NB4 (cell line): ENCODE results near the gene CLEC2B.

ENCODE experiments used
- MYC ChIP-seq: IDR thresholded peaks from 2 replicates; pipeline ENCODE4 v1.6.1; 2011; ENCODE audit warnings: low read depth, low read length
- TF ChIP-seq, protein P1 (sequence below): IDR thresholded peaks from one replicate; pipeline ENCODE4 v1.5.1; 2012; ENCODE audit warnings: low read depth, low read length
- TF ChIP-seq, protein P2 (sequence below): IDR thresholded peaks from 2 replicates; pipeline ENCODE4 v1.6.1; 2011; ENCODE audit warnings: low read depth, low read length

DNA sequence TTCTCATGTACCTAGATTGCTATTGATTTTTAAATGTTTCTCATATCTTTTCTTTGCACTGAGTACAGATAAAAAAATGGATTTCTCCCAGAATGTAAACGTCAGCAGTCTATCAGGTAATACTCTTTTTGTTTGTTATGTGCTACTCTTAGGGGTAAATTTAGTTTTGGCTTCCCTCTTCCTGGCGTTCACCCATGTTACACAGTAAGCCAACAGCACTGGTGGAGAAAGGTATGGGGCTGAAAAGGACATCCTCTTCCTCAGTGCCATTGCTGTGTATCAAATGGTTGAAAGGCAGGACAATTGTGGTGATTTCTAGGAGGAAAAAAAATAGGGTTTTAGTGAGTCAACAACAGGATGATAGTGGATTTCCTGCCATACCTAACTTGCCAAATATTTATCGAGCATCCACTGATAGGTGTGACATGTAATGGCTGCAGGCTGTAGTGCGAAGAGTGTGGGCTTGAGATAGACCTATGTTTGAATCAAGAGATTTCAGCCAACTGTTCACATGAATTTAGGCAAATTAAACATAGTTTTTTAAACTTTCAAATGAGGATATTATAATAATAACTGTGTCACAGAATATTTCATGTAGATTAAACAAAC lies 19.6 kb upstream of the CLEC2B start:
- TF ChIP-seq, protein P1, sequence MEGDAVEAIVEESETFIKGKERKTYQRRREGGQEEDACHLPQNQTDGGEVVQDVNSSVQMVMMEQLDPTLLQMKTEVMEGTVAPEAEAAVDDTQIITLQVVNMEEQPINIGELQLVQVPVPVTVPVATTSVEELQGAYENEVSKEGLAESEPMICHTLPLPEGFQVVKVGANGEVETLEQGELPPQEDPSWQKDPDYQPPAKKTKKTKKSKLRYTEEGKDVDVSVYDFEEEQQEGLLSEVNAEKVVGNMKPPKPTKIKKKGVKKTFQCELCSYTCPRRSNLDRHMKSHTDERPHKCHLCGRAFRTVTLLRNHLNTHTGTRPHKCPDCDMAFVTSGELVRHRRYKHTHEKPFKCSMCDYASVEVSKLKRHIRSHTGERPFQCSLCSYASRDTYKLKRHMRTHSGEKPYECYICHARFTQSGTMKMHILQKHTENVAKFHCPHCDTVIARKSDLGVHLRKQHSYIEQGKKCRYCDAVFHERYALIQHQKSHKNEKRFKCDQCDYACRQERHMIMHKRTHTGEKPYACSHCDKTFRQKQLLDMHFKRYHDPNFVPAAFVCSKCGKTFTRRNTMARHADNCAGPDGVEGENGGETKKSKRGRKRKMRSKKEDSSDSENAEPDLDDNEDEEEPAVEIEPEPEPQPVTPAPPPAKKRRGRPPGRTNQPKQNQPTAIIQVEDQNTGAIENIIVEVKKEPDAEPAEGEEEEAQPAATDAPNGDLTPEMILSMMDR = no peak
- TF ChIP-seq MYC = no peak
- TF ChIP-seq, protein P2, sequence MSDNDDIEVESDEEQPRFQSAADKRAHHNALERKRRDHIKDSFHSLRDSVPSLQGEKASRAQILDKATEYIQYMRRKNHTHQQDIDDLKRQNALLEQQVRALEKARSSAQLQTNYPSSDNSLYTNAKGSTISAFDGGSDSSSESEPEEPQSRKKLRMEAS = no peak
